ENCODE results near the gene SPOCK3.

SPOCK3 gene

DNA sequence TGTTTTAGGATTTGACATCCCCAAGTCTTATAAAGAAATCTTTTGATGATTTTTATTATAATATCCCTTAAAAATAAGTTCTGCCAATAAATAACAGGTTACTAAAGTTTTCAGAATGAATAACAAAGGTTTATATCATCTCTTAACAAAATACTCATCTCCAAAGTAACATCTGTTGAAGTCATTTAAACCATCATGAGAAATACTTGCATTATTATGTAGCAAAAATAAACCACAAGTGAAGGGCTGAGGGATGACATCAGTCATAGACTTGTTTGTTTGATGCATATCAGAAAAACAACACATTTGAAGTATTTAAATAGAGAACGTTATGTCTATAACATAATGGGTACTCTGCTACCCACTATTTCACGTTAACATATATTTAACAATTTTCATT lies 114.9 kb downstream of the SPOCK3 start:
- Histone ChIP-seq H3K9me3 (ENCODE audit: control insufficient read depth, insufficient read depth, low read length) (no peaks in the 10 kb centered on the region), H3K4me1 (ENCODE audit: insufficient read depth, low read length) (no peaks in the 10 kb centered on the region), H3K36me3 (ENCODE audit: insufficient read depth, low read length) (no peaks in the 10 kb centered on the region), H3K9ac (ENCODE audit: low read depth, low read length) (no peak overlapping the region)

DNA sequence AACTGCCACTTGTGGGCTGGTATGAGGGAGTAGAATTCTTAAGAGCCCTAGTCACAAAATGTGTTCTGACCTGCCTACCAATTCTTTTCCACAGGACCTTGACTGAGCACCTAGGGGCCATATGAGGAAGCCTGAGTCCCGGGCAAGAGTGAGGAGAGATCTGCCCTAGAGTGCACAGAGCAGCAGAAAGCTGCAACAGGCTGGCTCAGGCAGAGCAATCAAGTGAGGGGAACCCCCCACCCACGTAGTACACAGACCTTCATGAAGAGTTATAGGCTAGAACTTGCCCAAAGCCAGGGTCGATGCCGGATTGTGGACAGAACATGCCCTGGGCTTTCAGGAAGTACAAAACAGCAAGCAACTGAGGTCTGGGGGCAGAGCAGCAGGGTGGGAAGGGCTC lies 117.0 kb downstream of the SPOCK3 start:
- no peaks in the 10 kb centered on the region for H3K36me3 ChIP-seq (ENCODE audit: insufficient read depth, low read length)
- no peak overlapping the region for H3K9ac ChIP-seq (ENCODE audit: low read depth, low read length)
- H3K9me3 ChIP-seq (ENCODE audit: control insufficient read depth, insufficient read depth, low read length), result no peaks in the 10 kb centered on the region
- no peaks in the 10 kb centered on the region for H3K4me1 ChIP-seq (ENCODE audit: insufficient read depth, low read length)

DNA sequence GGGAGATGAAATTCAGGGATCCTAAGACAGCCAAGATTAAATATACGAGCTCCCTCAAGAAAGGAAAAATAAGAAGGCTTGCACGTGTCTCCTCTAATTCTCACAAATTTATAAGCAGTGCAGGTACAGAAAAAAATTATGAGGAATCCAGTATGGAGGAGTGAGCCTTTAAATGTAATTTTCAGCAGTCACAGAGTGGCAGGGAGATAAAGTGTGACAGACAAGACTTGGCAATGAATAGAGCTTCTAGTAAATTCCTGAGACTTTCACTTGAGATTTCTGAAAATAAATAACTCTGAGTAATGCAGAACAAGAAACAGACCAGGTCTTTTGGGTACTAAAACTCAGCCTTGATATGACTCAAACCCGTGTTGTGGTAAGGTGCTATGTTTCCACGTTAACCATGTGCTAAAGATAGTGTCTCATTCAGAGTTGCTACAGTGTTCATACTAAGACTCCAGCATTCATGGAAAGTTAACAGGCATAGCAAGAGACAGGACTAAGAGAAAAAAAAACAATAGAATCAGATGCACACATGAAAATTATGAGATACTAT lies 119.8 kb downstream of the SPOCK3 start:
- Histone ChIP-seq H3K4me1 (ENCODE audit: insufficient read depth, low read length) (no peaks in the 10 kb centered on the region), H3K36me3 (ENCODE audit: insufficient read depth, low read length) (no peaks in the 10 kb centered on the region), H3K9ac (ENCODE audit: low read depth, low read length) (no peak overlapping the region), H3K9me3 (ENCODE audit: control insufficient read depth, insufficient read depth, low read length) (no peaks in the 10 kb centered on the region)

DNA sequence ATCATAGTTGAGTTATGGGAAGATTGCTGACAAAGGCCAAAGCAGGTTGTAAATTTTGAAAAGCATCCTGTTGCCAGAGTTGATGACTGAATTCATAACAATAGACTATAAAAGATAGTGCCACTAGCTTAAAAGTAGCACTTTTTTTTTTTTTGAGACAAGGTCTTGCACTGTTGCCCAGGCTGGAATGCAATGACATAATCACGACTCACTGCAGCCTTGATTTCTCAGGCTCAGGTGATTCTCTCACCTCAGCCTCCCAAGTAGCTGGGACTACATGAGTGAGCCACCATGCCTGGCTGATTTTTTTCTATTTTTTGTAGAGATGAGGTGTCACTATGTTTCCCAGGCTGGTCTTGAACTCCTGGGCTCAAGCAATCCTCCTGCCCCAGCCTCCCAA lies 122.7 kb downstream of the SPOCK3 start:
- no peak overlapping the region for H3K9ac ChIP-seq (ENCODE audit: low read depth, low read length)
- H3K9me3 ChIP-seq (ENCODE audit: control insufficient read depth, insufficient read depth, low read length), result no peaks in the 10 kb centered on the region
- no peaks in the 10 kb centered on the region for H3K36me3 ChIP-seq (ENCODE audit: insufficient read depth, low read length)
- H3K4me1 ChIP-seq (ENCODE audit: insufficient read depth, low read length), result no peaks in the 10 kb centered on the region

DNA sequence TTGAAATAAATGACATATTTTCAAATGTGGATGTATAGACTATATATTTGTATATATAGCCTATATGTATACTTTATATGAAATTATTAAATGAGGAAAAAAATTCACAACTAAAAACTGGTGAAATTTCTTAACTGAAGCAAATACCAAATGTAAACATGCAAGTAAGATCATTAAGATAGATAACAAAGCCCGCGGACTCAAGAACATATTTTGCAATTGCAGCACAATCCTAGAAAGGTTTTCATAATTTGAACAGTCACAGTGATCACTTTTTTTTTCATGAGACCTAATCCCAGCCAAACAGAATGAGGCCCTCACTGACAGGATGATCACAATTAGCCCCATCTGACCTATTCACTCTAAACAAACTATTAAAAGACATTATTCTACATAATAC lies 123.2 kb downstream of the SPOCK3 start:
- Histone ChIP-seq H3K9me3 (ENCODE audit: control insufficient read depth, insufficient read depth, low read length) (no peaks in the 10 kb centered on the region), H3K36me3 (ENCODE audit: insufficient read depth, low read length) (no peaks in the 10 kb centered on the region), H3K9ac (ENCODE audit: low read depth, low read length) (no peak overlapping the region), H3K4me1 (ENCODE audit: insufficient read depth, low read length) (no peaks in the 10 kb centered on the region)

DNA sequence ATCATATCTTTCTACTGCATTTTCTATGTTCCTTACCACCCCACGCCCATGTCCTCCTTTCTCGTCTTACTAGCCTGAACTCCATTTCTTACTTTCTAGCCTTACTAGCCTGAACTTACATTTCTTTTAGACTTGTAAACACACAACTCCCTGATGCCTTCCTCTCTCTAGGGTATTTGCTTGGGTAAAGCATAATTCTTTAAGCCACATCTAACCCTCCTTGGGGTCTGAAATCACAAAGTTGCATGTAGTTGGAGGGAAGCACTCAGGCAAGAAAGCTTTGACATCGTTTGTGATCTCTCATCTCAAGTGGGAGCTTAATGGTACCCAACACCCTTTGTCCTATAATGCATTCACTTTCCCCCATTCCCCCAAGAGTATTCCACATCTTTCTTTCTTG lies 124.4 kb downstream of the SPOCK3 start:
- Histone ChIP-seq H3K36me3 (ENCODE audit: insufficient read depth, low read length) (no peaks in the 10 kb centered on the region), H3K4me1 (ENCODE audit: insufficient read depth, low read length) (no peaks in the 10 kb centered on the region), H3K9ac (ENCODE audit: low read depth, low read length) (no peak overlapping the region), H3K9me3 (ENCODE audit: control insufficient read depth, insufficient read depth, low read length) (no peaks in the 10 kb centered on the region)

DNA sequence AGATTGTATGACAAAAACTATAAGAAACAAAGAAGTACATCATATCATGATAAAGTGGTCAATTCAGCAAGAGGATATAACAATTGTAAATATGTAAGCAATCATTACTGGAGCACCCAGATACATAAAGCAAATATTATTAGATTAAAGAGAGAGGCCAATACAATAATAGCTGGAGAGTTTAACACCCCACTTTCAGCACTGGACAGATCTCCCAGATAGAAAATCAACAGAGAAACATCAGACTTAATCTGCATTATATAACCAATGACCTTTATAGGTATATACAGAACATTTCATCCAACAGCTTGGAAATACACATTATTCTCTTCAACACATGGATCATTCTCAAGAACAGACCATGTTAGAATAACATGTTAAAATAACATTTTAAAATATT lies 128.4 kb downstream of the SPOCK3 start:
- Histone ChIP-seq H3K4me1 (ENCODE audit: insufficient read depth, low read length) (no peaks in the 10 kb centered on the region), H3K9ac (ENCODE audit: low read depth, low read length) (no peak overlapping the region), H3K9me3 (ENCODE audit: control insufficient read depth, insufficient read depth, low read length) (no peaks in the 10 kb centered on the region), H3K36me3 (ENCODE audit: insufficient read depth, low read length) (no peaks in the 10 kb centered on the region)

DNA sequence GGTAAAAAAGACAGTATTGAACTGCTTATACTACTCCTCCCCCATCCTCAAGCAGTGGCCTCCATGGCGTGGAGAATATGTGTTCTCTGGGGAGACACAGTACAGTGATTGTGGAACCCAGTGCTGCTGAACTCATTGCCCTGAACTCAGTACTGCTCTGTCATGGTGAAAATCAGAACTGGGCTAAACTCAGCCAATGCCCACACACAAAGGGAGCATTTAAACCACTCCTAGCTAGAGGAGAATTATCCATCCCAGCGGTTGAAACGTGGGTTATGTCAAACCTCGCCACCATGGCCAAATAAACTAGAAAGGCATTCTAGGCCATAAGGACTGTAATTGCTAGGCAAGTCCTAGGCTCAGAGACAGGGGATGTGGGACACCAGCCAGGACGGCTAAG lies 131.8 kb downstream of the SPOCK3 start:
- H3K4me1 ChIP-seq (ENCODE audit: insufficient read depth, low read length), result no peaks in the 10 kb centered on the region
- no peaks in the 10 kb centered on the region for H3K36me3 ChIP-seq (ENCODE audit: insufficient read depth, low read length)
- H3K9me3 ChIP-seq (ENCODE audit: control insufficient read depth, insufficient read depth, low read length), result no peaks in the 10 kb centered on the region
- H3K9ac ChIP-seq (ENCODE audit: low read depth, low read length), result no peak overlapping the region

DNA sequence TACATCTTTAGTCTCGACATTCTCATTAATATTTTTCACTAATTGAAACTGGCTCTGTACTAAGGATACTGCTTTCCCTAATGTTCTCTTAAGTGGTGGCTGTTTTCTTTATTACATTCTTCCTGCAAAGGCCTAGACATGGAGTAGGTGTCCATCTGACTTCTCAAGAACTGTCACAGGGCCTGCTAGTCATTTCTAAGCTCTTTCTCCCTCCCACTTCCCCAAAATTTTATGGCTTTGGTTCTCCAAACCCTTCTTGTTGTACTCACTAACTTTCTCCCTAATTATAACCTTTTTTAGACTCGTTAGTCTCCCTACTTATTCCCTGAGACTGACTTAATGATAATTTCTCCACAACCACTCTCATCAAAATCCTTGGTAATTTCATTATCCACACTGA lies 133.3 kb downstream of the SPOCK3 start:
- H3K9me3 ChIP-seq (ENCODE audit: control insufficient read depth, insufficient read depth, low read length), result no peaks in the 10 kb centered on the region
- no peaks in the 10 kb centered on the region for H3K36me3 ChIP-seq (ENCODE audit: insufficient read depth, low read length)
- no peak overlapping the region for H3K9ac ChIP-seq (ENCODE audit: low read depth, low read length)
- H3K4me1 ChIP-seq (ENCODE audit: insufficient read depth, low read length), result no peaks in the 10 kb centered on the region

DNA sequence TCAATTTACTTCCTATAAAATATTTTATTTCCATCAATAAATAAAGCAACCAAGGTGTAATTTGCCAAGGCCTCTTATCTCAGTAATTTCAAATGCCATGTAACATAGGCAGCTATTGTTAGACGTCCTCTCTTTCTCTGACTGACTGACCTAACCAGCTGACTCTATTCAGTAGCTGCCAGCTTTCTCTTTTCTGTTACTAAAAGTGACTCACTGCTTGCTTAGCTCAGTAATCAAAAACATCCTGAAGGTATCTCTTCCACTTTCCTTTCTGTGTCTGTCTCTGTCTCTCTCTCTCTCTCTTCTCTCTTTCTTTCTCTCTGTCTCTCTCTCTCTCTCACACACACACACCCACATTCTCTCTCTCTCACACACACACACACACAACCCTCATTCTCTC lies 134.2 kb downstream of the SPOCK3 start:
- no peaks in the 10 kb centered on the region for H3K4me1 ChIP-seq (ENCODE audit: insufficient read depth, low read length)
- no peaks in the 10 kb centered on the region for H3K36me3 ChIP-seq (ENCODE audit: insufficient read depth, low read length)
- no peak overlapping the region for H3K9ac ChIP-seq (ENCODE audit: low read depth, low read length)
- H3K9me3 ChIP-seq (ENCODE audit: control insufficient read depth, insufficient read depth, low read length), result no peaks in the 10 kb centered on the region

DNA sequence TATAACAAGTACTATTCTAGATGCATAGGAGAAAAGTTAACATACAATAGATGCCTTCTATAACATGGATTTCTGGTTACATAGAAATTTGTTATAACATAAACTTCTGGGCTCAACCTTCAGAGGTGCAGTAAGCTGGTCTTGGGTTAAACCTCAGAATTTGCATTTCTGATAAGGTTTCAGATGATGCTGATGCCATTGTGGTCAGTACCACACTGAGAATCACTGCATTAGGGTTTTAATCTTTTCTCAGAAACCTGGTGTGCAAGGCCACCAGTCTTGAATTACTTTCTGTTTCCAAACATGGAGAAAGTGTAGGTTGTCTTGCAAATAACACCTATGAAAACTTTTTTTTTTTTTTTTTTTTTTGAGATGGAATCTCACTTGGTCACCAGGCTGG lies 146.2 kb downstream of the SPOCK3 start:
- Histone ChIP-seq H3K4me1 (ENCODE audit: insufficient read depth, low read length) (no peaks in the 10 kb centered on the region), H3K9ac (ENCODE audit: low read depth, low read length) (no peak overlapping the region), H3K9me3 (ENCODE audit: control insufficient read depth, insufficient read depth, low read length) (no peaks in the 10 kb centered on the region), H3K36me3 (ENCODE audit: insufficient read depth, low read length) (no peaks in the 10 kb centered on the region)

DNA sequence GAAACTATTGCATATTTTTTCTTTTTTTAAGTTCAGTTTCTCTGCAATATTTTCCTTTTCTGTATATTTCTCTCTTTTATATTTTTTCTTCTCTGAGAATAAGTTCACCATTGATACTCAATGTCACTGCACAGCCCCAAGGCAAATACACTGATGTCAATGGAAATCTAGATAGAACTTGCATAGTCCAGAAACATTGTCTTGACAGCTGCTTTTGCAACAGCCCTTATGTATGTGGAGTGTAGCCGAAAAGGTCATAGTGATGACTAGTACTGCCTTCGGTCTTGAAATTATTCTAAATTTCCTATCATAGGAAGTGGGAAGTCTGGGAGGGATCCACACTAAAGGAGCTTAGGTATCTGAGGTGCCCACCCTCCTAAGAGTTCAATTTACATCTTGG lies 150.0 kb downstream of the SPOCK3 start:
- H3K9me3 ChIP-seq (ENCODE audit: control insufficient read depth, insufficient read depth, low read length), result no peaks in the 10 kb centered on the region
- no peaks in the 10 kb centered on the region for H3K36me3 ChIP-seq (ENCODE audit: insufficient read depth, low read length)
- H3K4me1 ChIP-seq (ENCODE audit: insufficient read depth, low read length), result no peaks in the 10 kb centered on the region
- H3K9ac ChIP-seq (ENCODE audit: low read depth, low read length), result no peak overlapping the region

DNA sequence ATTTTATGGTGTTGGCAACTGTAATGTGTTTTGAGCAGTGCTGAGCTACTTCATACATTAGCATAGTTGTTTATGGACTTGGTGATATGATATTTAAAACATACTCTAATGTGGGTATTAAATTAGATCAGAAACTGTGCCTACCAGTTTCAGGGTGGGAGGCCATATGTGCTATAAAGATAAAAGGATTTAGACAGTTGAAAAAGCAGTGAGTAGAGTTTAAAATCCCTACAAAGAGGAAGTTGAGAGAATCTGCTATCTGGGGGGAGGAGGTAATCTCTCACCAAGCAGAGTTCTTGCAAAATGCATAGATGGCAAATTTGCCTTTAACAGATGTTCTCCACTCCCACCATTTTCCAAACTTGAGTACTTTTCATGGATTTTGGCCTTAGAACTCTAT lies 154.5 kb downstream of the SPOCK3 start:
- Histone ChIP-seq H3K9me3 (ENCODE audit: control insufficient read depth, insufficient read depth, low read length) (no peaks in the 10 kb centered on the region), H3K9ac (ENCODE audit: low read depth, low read length) (no peak overlapping the region), H3K4me1 (ENCODE audit: insufficient read depth, low read length) (no peaks in the 10 kb centered on the region), H3K36me3 (ENCODE audit: insufficient read depth, low read length) (no peaks in the 10 kb centered on the region)

DNA sequence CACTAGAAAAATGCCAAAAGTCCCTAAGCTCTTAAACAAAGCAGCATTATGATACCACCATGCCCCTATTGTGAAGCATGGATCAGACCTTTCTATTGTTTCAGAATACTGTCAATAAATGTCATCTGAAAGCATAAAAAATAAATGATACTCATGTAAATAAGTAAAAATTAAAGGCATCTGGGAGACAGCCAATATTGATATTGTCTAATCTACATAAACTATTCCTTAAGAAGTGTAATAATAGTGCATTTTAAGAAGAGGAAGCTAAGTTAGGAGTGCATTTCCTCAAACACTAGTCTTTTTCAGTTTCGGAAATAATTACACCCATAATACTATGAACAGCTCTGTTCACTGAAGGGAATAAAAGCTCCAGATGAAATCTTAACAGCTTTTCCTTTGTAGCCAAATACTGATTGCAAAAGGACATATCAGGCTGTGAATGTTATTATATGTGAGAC lies 181.6 kb downstream of the SPOCK3 start:
- Histone ChIP-seq H3K4me1 (ENCODE audit: insufficient read depth, low read length) (no peaks in the 10 kb centered on the region), H3K36me3 (ENCODE audit: insufficient read depth, low read length) (no peaks in the 10 kb centered on the region), H3K9ac (ENCODE audit: low read depth, low read length) (no peak overlapping the region), H3K9me3 (ENCODE audit: control insufficient read depth, insufficient read depth, low read length) (no peaks in the 10 kb centered on the region)

DNA sequence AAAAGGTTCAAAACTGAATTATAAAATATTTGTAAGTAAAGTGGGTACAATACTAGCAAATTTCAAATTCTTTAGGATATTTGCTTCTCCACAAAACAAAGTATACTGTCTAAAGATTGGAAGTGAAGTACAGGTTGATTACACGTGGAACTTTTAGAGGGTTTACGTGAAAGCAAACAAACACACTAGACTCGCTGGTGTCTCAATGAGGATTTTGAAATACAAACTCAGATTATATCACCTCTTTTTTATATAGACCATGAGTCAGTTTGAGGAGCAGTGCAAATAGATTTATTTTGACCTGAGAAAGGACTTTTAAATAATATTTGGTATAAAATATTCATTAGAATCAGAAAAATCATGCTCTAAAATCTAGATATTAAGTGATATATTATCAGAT lies 185.0 kb downstream of the SPOCK3 start:
- no peak overlapping the region for H3K9ac ChIP-seq (ENCODE audit: low read depth, low read length)
- H3K9me3 ChIP-seq (ENCODE audit: control insufficient read depth, insufficient read depth, low read length), result no peaks in the 10 kb centered on the region
- no peaks in the 10 kb centered on the region for H3K36me3 ChIP-seq (ENCODE audit: insufficient read depth, low read length)
- no peaks in the 10 kb centered on the region for H3K4me1 ChIP-seq (ENCODE audit: insufficient read depth, low read length)

DNA sequence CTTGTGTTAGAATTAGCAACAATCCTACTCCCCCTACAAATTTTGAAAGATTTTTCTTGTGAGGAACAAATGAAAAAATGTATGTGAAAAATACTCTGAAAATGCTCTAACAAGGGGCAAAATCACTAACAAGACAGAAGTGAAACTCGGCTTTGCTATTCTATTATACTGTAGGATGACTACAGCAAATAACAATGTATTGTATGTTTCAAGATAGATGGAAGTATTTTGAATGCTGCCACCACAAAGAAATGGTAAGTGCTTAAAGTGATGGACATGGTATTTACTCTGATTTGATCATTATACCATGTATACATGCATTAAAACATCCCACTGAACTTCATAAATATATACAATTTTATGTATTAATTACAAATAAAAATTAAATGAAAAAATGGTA lies 192.8 kb downstream of the SPOCK3 start:
- Histone ChIP-seq H3K9ac (ENCODE audit: low read depth, low read length) (no peak overlapping the region), H3K4me1 (ENCODE audit: insufficient read depth, low read length) (no peaks in the 10 kb centered on the region), H3K9me3 (ENCODE audit: control insufficient read depth, insufficient read depth, low read length) (no peaks in the 10 kb centered on the region), H3K36me3 (ENCODE audit: insufficient read depth, low read length) (no peaks in the 10 kb centered on the region)
